ENCODE data around the gene CLN6.
"Not testable (repeated sequence)": the region's sequence is repeated elsewhere in the genome, so short reads cannot be mapped to it uniquely, and the experiment has no call there.

The CLN6 gene

DNA sequence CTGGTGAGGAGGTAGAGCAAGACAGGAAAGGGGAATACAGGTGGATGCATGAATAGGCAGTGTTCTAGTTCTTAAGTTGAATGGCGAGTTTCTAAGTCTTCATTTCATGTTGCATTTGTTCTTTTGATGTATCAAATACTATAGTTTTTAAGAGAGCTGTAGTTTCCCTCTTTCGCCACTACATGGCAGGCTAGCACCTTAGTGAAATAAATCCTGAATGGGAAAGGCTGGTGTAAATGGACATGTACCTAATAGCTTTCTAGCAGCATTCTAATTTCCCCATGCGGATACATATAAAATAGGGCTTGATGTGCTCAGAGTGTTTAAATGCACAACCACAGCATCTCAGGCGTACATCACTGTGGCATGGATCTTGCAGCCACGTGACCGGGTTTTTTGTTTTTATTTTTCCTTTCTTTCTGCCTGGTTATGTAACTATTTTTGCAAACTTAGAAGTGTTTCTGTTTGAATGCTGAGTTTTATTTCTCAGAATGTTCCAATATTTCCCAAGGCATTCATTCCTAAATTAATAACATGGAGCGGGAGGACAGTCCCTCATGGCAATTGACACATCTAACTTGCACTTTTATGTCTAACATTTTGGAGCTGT lies 23.5 kb upstream of the CLN6 start:
- Histone ChIP-seq H3K9me3 (ENCODE audit: insufficient read depth, low read length) (no peaks in the 10 kb centered on the region), H3K36me3 (ENCODE audit: insufficient read depth, insufficient read length, low read length) (no peaks in the 10 kb centered on the region), H3K9ac (ENCODE audit: insufficient read length, low read depth) (no peak overlapping the region), H3K4me1 (ENCODE audit: insufficient read depth, insufficient read length) (no peaks in the 10 kb centered on the region), H3K27me3 (ENCODE audit: insufficient read depth, insufficient read length) (no peaks in the 10 kb centered on the region), H3K4me3 (ENCODE audit: insufficient read length, low read depth) (no peak overlapping the region)
- TF ChIP-seq SUZ12 (IDR thresholded peaks at IDR 0.05; ENCODE audit: extremely low read depth, insufficient read depth, insufficient read length) = no peak
- no peak for TF ChIP-seq YY1 (IDR thresholded peaks at IDR 0.05; ENCODE audit: insufficient read depth, insufficient read length)
- no peak for TF ChIP-seq ZNF274 (IDR thresholded peaks at IDR 0.05; ENCODE audit: low read depth, low read length)
- DNase-seq (ENCODE audit: low read depth, low spot score) = peak; percentile 48

DNA sequence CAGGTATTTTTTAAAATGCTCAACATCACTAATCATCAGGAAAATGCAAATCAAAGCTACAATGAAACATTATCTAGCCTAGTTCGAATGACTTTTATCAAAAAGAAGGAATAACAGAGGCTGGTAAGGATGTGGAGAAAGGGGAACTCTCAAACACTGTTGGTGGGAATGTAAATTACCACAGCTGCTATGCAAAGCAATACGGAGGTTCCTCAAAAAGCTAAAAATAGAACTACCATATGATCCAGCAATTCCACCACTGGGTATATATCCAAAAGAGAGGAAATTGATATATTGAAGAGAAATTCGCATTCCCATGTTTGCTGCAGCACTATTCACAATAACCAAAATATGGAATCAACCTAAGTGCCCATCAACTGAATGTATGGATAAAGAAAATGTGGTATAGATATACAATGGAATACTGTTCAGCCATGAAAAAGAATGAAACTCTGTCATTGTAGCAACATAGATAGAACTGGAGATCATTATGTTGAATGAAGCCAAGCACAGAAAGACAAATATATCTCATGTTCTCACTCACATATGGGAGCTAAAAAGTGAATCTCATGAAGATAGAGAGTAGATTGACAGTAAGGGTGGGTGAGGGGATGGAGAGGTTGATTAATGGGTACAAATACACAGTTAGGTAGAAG lies 19.7 kb upstream of the CLN6 start:
- Histone ChIP-seq H3K9me3 (ENCODE audit: insufficient read depth, low read length) (peaks cover 6% of the 10 kb centered on the region), H3K4me3 (ENCODE audit: insufficient read length, low read depth) (no peak overlapping the region), H3K4me1 (ENCODE audit: insufficient read depth, insufficient read length) (no peaks in the 10 kb centered on the region), H3K36me3 (ENCODE audit: insufficient read depth, insufficient read length, low read length) (no peaks in the 10 kb centered on the region), H3K27me3 (ENCODE audit: insufficient read depth, insufficient read length) (no peaks in the 10 kb centered on the region), H3K9ac (ENCODE audit: insufficient read length, low read depth) (no peak overlapping the region)
- no peak for TF ChIP-seq ZNF274 (IDR thresholded peaks at IDR 0.05; ENCODE audit: low read depth, low read length)
- TF ChIP-seq YY1 (IDR thresholded peaks at IDR 0.05; ENCODE audit: insufficient read depth, insufficient read length) = no peak
- TF ChIP-seq SUZ12 (IDR thresholded peaks at IDR 0.05; ENCODE audit: extremely low read depth, insufficient read depth, insufficient read length) = no peak
- no peak for DNase-seq (ENCODE audit: low read depth, low spot score)

DNA sequence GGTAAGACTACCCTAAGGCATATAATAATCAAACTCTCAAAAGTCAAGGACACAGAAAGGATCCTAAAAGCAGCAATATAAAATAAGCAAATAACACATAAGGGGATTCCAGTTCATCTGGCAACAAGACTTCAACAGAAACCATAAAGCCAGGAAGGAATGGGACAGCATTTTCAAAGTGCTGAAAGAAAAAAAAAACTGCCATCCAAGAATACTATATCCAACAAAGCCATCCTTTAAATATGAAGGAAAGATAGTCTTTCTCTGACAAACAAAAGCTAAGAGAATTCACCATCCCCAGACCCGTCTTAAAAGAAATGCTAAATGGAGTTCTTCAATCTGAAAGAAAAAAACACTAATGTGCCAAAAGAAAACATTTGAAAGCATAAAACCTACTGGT lies 14.7 kb upstream of the CLN6 start:
- H3K36me3 ChIP-seq (ENCODE audit: insufficient read depth, insufficient read length, low read length) = no peaks in the 10 kb centered on the region
- no peak overlapping the region for H3K4me3 ChIP-seq (ENCODE audit: insufficient read length, low read depth)
- DNase-seq (ENCODE audit: low read depth, low spot score) = no peak
- no peaks in the 10 kb centered on the region for H3K27me3 ChIP-seq (ENCODE audit: insufficient read depth, insufficient read length)
- H3K9ac ChIP-seq (ENCODE audit: insufficient read length, low read depth) = no peak overlapping the region
- H3K4me1 ChIP-seq (ENCODE audit: insufficient read depth, insufficient read length) = no peaks in the 10 kb centered on the region
- H3K9me3 ChIP-seq (ENCODE audit: insufficient read depth, low read length) = peaks cover 10% of the 10 kb centered on the region
- TF ChIP-seq ZNF274 (IDR thresholded peaks at IDR 0.05; ENCODE audit: low read depth, low read length) = no peak
- TF ChIP-seq YY1 (IDR thresholded peaks at IDR 0.05; ENCODE audit: insufficient read depth, insufficient read length) = no peak
- no peak for TF ChIP-seq SUZ12 (IDR thresholded peaks at IDR 0.05; ENCODE audit: extremely low read depth, insufficient read depth, insufficient read length)

DNA sequence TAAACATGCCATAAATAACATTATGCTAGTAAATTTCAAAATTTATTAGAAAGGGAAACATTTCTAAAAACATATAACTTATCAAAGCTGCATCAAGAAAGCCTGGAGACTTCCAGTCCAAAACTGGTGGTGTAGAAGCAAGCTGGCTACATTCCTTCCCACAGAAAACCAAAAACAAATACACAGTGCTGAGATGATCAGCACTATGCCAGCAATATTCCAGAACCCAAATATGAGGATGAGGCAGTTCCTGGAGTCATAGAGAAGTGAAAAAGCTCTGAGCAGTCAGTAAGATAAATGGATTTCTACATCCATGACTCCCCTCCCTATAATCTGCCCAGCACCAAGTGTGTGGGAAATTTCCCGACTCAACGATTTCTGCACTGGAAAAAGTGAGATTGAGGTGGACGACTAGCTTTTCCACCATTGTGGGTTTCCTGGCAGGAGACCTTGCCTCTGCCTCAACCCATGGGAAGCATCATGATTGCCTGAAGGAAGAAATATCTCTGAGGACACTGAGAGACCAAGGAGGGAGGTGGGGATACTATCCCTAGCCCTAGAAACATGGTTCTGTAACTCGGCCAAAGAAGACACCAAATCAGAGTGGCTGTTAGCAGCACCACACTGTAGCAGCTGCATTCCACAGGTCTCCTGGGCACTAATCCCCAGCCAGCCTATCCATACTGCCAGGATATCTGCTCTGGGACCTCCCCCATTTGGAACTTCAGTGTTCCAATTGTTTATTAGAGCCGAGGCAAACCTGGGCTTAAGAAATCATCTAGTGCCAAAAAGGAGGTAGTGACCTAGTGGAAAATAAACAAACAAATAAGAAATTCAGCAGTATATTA lies 11.8 kb upstream of the CLN6 start:
- Histone ChIP-seq H3K4me3 (ENCODE audit: insufficient read length, low read depth) (no peak overlapping the region), H3K4me1 (ENCODE audit: insufficient read depth, insufficient read length) (no peaks in the 10 kb centered on the region), H3K9me3 (ENCODE audit: insufficient read depth, low read length) (peaks cover 10% of the 10 kb centered on the region), H3K36me3 (ENCODE audit: insufficient read depth, insufficient read length, low read length) (no peaks in the 10 kb centered on the region), H3K27me3 (ENCODE audit: insufficient read depth, insufficient read length) (no peaks in the 10 kb centered on the region), H3K9ac (ENCODE audit: insufficient read length, low read depth) (no peak overlapping the region)
- DNase-seq (ENCODE audit: low read depth, low spot score) = no peak
- TF ChIP-seq YY1 (IDR thresholded peaks at IDR 0.05; ENCODE audit: insufficient read depth, insufficient read length) (no peak), SUZ12 (IDR thresholded peaks at IDR 0.05; ENCODE audit: extremely low read depth, insufficient read depth, insufficient read length) (no peak), ZNF274 (IDR thresholded peaks at IDR 0.05; ENCODE audit: low read depth, low read length) (no peak)

DNA sequence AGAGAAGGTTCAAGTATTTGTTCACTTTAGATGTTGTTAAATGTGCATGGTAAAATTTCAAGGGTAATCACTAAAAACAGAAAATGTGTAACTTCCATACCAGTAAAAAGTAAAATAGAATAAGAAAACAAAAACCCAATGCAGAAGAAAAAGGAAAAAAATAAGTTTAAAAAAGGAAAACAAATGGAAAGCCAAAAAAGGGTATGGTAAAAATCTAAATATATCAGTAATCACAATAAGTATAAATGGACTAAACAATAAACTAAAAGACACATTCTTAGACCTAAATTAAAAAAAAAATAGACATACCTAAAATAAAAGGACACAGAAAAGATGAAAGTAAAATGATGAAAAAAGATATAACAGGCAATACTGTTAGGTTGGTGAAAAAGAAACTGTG lies 9.5 kb upstream of the CLN6 start:
- H3K9ac ChIP-seq (ENCODE audit: insufficient read length, low read depth) = no peak overlapping the region
- H3K4me1 ChIP-seq (ENCODE audit: insufficient read depth, insufficient read length) = peaks cover 2% of the 10 kb centered on the region
- no peak for DNase-seq (ENCODE audit: low read depth, low spot score)
- TF ChIP-seq ZNF274 (IDR thresholded peaks at IDR 0.05; ENCODE audit: low read depth, low read length) (no peak), YY1 (IDR thresholded peaks at IDR 0.05; ENCODE audit: insufficient read depth, insufficient read length) (no peak), SUZ12 (IDR thresholded peaks at IDR 0.05; ENCODE audit: extremely low read depth, insufficient read depth, insufficient read length) (no peak)
- no peak overlapping the region for H3K4me3 ChIP-seq (ENCODE audit: insufficient read length, low read depth)
- H3K27me3 ChIP-seq (ENCODE audit: insufficient read depth, insufficient read length) = no peaks in the 10 kb centered on the region
- no peaks in the 10 kb centered on the region for H3K36me3 ChIP-seq (ENCODE audit: insufficient read depth, insufficient read length, low read length)
- H3K9me3 ChIP-seq (ENCODE audit: insufficient read depth, low read length) = peaks cover 2% of the 10 kb centered on the region

DNA sequence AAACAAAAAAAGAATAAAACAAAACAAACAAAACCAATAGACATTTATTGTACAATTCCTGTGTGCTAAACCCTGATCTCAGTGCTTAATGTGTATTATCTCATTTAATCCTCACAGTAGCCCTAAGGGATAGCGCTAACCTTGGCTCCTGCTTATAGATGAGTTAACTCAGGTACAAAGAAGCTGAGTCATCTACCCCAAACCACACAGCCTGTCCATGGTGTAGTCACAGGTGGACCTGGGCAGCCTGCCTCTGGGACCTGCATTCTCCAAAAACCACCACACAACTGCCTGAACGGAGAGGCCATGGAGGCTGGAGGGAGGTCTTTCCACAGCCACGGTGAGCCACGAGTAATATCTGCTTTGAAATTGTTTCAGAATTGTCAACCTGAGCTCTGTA lies 5.5 kb upstream of the CLN6 start:
- Histone ChIP-seq H3K4me1 (ENCODE audit: insufficient read depth, insufficient read length) (peaks cover 5% of the 10 kb centered on the region), H3K36me3 (ENCODE audit: insufficient read depth, insufficient read length, low read length) (no peaks in the 10 kb centered on the region), H3K9ac (ENCODE audit: insufficient read length, low read depth) (no peak overlapping the region), H3K4me3 (ENCODE audit: insufficient read length, low read depth) (no peak overlapping the region), H3K27me3 (ENCODE audit: insufficient read depth, insufficient read length) (no peaks in the 10 kb centered on the region), H3K9me3 (ENCODE audit: insufficient read depth, low read length) (no peaks in the 10 kb centered on the region)
- DNase-seq (ENCODE audit: low read depth, low spot score) = no peak
- TF ChIP-seq ZNF274 (IDR thresholded peaks at IDR 0.05; ENCODE audit: low read depth, low read length) (no peak), SUZ12 (IDR thresholded peaks at IDR 0.05; ENCODE audit: extremely low read depth, insufficient read depth, insufficient read length) (no peak), YY1 (IDR thresholded peaks at IDR 0.05; ENCODE audit: insufficient read depth, insufficient read length) (no peak)

DNA sequence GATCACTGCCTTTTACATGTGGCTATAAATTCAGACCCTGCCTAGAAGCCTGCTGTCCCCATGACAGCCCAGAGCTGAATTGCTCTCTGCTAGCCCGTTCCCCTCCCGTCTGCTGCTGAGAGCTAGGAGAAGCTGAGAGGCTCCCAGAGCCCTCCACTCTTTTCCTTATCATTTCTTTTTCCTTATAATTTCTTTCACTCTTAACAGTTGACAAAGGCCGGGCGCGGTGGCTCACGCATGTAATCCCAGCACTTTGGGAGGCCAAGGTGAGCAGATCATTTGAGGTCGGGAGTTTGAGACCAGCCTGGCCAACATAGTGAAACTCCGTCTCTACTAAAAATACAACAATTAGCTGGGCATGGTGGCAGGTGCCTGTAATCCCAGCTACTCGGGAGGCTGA lies 5.0 kb upstream of the CLN6 start:
- not testable (repeated sequence) for H3K4me3 ChIP-seq (ENCODE audit: insufficient read length, low read depth); H3K36me3 ChIP-seq (ENCODE audit: insufficient read depth, insufficient read length, low read length); H3K9ac ChIP-seq (ENCODE audit: insufficient read length, low read depth); H3K9me3 ChIP-seq (ENCODE audit: insufficient read depth, low read length); DNase-seq (ENCODE audit: low read depth, low spot score); H3K27me3 ChIP-seq (ENCODE audit: insufficient read depth, insufficient read length); H3K4me1 ChIP-seq (ENCODE audit: insufficient read depth, insufficient read length)
